GM21825 (cell line): Measurements from ENCODE around the gene HENMT1.

Experiments
- ATAC-seq: cut with Tn5 transposase; IDR thresholded peaks from one replicate; pipeline ENCODE4 v1.9.1; 2021; ENCODE audit warnings: mild to moderate bottlenecking, moderate library complexity; ENCODE audit not compliant: unreplicated experiment

The HENMT1 gene

GRCh38 chr1:108628665-108629064 lies 32.2 kb downstream of the HENMT1 start:
- ATAC-seq, result no peak

- no peak for ATAC-seq
Observed at GRCh38 chr1:108627951-108628350, 32.9 kb downstream of the HENMT1 start.

- ATAC-seq, result no peak
Observed at GRCh38 chr1:108627256-108627655, 33.6 kb downstream of the HENMT1 start.

GRCh38 chr1:108624069-108624468 lies 36.8 kb downstream of the HENMT1 start:
- ATAC-seq, result no peak

GRCh38 chr1:108617724-108618056 lies 43.2 kb downstream of the HENMT1 start:
- no peak for ATAC-seq

- no peak for ATAC-seq
Observed at GRCh38 chr1:108617008-108617723, 43.7 kb downstream of the HENMT1 start.

GRCh38 chr1:108615544-108615943 lies 45.3 kb downstream of the HENMT1 start:
- ATAC-seq, result no peak

GRCh38 chr1:108612496-108612895 lies 48.4 kb downstream of the HENMT1 start:
- no peak for ATAC-seq

GRCh38 chr1:108611984-108612383 lies 48.9 kb downstream of the HENMT1 start:
- ATAC-seq, result no peak

GRCh38 chr1:108610073-108610472 lies 50.8 kb downstream of the HENMT1 start:
- no peak for ATAC-seq

- ATAC-seq, result no peak
Observed at GRCh38 chr1:108609483-108610049, 51.3 kb downstream of the HENMT1 start.

- ATAC-seq, result no peak
Observed at GRCh38 chr1:108606478-108606877, 54.4 kb downstream of the HENMT1 start.

- ATAC-seq, result no peak
Observed at GRCh38 chr1:108605633-108606032, 55.3 kb downstream of the HENMT1 start.

GRCh38 chr1:108601708-108602410 lies 59.0 kb downstream of the HENMT1 start:
- ATAC-seq, result no peak

GRCh38 chr1:108600504-108600903 lies 60.4 kb downstream of the HENMT1 start:
- no peak for ATAC-seq

GRCh38 chr1:108598340-108598739 lies 62.6 kb downstream of the HENMT1 start:
- no peak for ATAC-seq
